ENCODE measurements around the gene B4GALNT3.

Gene B4GALNT3

DNA sequence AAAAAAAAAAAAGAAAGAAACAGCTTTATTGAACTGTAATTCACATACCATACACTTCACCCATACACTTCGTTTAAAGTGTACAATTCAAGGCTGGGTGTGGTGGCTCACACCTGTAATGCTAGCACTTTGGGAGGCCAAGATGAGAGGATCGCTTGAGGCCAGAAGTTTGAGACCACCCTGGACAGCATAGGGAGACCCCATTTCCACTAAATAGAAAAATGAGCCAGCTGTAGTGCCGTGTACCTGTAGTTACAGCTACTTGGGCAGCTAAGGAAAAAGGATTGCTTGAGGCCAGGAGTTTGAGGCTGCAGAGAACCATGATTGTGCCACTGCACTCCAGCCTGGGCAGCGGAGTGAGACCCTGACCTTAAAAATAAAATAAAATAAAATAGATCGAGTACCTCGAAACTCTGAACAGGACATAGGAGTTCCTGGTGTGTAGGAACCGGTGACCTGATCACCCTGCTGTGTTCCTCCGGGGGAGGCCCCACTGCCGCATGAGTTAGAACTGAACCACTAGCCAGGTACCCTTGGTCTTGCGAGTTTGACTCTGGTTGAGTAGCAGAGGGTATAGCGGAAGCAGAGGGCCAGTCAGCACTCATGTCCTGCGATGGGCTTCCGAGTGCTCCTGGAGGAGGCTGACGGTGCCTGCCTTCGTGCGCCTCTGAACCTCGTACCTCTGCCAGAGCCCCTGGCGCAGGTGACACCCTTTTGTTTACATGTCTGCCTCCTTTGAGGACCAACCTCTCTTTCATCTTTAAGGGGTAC lies 80.0 kb downstream of the B4GALNT3 start:
- DNase-seq (ENCODE audit: low spot score) = no peak

DNA sequence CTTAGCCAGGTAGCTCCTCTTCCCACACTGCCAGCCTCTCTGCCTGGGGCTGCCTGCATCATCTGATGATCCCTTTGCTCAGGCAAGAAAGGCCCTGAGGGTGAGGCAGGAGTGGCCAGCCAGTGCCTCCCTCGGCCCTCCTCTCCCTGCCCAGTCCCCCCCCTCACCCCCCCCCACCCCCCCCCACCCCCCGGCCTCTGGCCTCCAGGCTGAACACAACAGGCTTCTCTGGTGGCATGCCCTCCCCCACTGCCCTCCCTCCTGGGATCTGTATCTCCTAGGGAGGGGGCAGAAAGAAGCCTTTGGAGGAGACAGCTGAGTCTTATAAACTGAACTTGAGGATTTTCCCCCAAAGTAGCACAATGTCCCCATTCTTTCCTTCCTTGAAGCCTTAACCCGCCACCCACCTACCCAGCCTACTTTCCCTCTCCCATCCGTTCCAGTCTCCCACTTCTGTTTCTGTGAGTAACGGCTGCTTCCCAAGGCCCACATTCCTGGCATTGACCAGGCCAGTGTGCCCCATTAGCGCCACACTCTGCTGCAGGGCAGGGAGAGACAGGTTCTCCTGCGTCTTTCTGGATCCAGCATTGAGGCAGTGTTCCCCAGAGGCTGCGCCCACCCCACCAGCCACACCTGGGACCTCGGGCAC lies 82.1 kb downstream of the B4GALNT3 start:
- DNase-seq (ENCODE audit: low spot score) = no peak

GRCh38 chr12:542395-543113 lies 82.8 kb downstream of the B4GALNT3 start:
- DNase-seq (ENCODE audit: low spot score) = no peak

DNA sequence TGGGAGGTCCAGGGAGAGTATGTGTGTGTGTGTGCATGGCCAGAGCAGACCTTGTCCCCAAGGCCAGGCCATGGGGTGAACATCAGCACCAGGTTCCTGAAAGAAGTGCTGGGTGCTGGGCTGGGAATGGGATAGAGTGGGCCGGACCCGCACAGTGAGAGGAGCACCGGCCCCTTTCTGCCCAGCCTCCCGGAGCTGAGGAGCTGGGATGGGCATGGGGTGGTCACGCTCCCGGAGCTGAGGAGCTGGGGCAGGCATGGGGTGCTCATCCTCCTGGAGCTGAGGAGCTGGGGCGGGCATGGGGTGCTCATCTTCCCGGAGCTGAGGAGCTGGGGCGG lies 83.3 kb downstream of the B4GALNT3 start:
- no peak for DNase-seq (ENCODE audit: low spot score)

- DNase-seq (ENCODE audit: low spot score) = no peak
Observed at GRCh38 chr12:544142-544541, 84.4 kb downstream of the B4GALNT3 start.

DNA sequence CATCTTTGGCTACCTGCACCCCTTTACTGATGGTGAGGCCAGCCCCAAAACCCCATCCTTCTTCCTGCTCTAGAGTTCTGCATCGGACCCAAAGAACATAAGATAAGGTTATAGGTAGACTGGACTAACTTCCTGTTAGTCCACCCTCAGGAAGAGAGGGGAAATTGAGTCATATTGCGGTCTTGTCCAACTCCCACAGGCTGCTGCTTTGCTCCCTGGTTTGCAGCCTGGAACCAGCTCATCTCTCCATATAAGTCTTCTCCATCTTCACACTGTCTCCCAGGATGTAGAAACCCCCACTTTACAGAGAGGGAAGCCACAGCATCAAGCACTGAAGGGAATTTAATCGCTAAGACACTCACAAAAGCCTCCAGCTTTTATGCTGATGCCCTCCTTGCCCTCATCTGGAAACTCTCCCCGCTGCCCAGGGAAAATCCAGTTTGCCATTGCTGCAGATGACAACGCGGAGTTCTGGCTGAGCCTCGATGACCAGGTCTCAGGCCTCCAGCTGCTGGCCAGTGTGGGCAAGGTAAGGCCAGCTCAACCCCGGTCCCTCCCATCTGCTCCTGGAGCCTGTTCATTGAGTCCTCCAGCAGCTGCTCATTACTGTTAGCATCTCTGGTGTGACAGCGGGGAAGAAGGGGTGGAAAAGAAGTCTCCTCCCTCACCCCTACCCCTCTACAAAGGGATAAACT lies 85.3 kb downstream of the B4GALNT3 start:
- no peak for DNase-seq (ENCODE audit: low spot score)

GRCh38 chr12:545835-546234 lies 86.1 kb downstream of the B4GALNT3 start:
- DNase-seq (ENCODE audit: low spot score) = no peak

- DNase-seq (ENCODE audit: low spot score) = no peak
Observed at GRCh38 chr12:546265-546919, 86.7 kb downstream of the B4GALNT3 start.

GRCh38 chr12:546920-547845 lies 87.4 kb downstream of the B4GALNT3 start:
- peak; percentile 56 for DNase-seq (ENCODE audit: low spot score)

DNA sequence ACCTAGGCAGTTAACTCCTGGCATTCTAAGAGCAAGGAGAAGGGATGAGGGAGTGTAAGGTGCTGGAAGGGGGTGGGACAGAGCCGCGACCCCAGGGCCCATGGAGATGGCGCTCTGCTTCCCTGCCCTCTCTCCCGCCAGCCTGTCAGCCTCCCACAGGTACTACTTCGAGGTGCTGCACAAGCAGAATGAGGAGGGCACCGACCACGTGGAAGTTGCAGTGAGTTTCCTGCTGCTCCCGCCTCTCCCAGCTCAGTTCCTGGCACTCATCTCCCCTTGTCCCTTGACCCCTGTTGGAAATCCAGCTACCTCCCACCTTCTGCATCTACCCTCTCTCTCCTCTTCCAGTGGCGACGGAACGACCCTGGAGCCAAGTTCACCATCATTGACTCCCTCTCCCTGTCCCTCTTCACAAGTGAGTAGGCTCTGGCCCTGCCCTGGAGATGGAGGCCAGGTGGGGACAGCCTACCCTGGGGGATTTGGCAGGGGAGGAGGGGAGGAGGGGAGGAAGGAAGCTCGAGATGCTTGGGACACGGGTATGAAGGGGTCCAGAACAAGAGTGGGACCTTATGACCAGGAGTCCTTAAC lies 88.2 kb downstream of the B4GALNT3 start:
- no peak for DNase-seq (ENCODE audit: low spot score)

DNA sequence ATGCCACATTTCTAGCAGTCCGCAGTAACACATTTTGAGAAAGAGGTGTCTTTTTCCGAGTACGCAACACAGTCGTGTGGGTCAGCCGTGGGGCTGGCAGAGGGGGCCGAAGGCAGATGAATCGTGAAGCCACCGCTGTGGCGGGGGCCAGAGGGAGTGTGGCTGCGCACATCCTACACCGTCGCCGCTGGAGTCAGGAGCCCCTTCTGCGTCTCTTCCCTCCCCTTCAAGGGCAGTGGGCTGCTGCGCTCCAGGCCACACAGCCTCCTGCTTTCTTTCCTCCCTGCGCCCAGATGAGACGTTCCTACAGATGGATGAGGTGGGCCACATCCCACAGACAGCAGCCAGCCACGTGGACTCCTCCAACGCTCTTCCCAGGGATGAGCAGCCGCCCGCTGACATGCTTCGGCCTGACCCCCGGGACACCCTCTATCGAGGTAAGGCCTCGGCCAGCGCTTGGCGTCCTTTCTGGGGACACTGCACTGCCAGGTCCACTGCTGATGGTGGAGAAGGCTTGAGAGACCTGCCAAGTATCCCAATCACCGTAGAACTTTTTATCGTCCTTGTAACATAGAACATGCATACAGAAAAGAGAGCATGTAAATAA lies 89.8 kb downstream of the B4GALNT3 start:
- no peak for DNase-seq (ENCODE audit: low spot score)

DNA sequence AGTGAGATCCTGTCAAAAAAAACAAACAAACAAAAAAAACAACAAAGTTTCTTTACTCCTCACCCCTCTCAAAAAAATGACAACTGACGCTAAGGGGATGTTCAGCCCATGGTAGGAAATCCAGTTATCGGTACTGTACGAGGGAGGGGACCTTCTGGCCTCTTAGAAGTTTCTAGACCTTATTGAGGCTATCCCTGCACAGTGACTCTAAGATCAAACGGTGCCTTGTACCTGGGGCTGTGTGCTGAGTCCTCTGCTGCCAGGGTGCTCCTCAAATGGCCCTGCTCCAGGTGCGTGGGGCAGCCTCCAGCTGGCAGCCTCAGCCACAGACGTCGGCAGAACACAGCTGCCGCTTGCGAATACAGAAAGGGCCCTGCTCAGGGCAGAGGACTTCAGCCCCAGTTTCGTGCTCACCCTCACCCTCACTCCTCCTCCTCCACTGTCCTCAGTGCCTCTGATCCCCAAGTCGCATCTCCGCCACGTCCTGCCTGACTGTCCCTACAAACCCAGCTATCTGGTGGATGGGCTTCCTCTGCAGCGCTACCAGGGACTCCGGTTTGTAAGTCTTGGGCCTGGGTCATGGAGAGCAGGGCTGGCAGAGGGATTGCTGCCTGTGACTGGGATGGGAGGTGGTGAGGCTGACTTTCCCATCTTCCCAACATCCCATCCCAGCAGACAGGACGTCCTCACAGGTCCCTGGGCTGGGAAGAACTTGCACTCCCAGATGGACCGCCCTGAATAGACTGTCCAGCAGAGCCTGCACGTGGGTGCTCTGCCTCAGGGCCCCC lies 90.9 kb downstream of the B4GALNT3 start:
- DNase-seq (ENCODE audit: low spot score) = no peak

DNA sequence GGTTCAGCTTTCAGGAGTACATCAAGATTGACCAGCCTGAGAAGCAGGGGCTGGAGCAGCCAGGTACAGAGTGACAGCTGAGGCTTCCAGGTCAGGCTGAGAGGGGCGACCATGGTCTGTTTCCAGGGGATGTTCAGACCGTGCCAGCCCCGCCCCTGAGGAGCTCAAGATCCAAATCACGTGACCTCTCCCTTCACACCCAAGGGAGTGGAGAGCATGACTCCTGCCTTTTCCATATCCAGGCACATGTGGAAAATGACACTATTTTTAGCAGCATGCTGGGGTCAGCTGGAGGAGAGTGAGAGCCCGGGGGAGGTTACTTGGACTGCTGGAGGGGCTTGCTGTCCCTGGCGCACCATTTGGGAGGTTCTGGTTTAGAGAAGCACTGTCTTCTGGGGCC lies 92.7 kb downstream of the B4GALNT3 start:
- DNase-seq (ENCODE audit: low spot score) = no peak

DNA sequence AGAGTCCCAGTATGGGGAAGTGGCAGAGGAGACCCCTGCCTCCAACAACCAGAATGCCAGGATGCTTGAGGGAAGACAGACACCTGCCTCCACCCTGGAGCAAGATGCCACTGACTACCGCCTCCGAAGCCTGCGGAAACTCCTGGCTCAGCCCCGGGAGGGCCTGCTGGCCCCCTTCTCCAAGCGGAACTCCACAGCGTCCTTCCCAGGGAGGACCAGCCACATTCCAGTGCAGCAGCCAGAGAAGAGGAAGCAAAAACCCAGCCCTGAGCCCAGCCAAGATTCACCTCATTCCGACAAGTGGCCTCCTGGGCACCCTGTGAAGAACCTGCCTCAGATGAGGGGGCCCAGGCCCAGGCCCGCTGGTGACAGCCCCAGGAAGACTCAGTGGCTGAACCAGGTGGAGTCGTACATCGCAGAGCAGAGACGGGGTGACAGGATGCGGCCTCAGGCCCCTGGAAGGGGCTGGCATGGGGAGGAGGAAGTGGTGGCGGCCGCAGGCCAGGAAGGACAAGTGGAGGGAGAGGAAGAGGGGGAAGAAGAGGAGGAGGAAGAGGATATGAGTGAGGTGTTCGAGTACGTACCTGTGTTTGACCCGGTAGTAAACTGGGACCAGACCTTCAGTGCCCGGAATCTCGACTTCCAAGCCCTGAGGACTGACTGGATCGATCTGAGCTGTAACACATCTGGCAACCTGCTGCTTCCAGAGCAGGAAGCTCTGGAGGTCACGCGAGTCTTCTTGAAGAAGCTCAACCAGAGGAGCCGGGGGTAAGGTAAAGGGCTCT lies 93.7 kb downstream of the B4GALNT3 start:
- no peak for DNase-seq (ENCODE audit: low spot score)

DNA sequence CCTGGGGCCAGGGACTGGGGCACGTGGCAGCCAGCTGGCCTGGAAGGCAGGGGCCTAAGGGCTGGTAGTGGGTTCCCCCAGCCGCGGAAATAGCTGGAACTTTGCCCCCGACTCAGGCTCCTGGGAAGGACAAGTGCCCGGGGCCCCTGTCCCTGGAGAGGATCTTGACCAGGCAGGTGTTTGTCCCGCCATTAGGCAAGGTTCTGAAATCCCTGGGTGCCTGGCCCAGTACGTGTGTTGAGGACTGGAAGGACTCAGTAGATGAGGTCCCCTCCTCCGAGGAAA lies 94.2 kb downstream of the B4GALNT3 start:
- no peak for DNase-seq (ENCODE audit: low spot score)

- DNase-seq (ENCODE audit: low spot score) = no peak
Observed at GRCh38 chr12:556498-556897, 96.8 kb downstream of the B4GALNT3 start.

- no peak for DNase-seq (ENCODE audit: low spot score)
Observed at GRCh38 chr12:558580-558979, 98.8 kb downstream of the B4GALNT3 start.

DNA sequence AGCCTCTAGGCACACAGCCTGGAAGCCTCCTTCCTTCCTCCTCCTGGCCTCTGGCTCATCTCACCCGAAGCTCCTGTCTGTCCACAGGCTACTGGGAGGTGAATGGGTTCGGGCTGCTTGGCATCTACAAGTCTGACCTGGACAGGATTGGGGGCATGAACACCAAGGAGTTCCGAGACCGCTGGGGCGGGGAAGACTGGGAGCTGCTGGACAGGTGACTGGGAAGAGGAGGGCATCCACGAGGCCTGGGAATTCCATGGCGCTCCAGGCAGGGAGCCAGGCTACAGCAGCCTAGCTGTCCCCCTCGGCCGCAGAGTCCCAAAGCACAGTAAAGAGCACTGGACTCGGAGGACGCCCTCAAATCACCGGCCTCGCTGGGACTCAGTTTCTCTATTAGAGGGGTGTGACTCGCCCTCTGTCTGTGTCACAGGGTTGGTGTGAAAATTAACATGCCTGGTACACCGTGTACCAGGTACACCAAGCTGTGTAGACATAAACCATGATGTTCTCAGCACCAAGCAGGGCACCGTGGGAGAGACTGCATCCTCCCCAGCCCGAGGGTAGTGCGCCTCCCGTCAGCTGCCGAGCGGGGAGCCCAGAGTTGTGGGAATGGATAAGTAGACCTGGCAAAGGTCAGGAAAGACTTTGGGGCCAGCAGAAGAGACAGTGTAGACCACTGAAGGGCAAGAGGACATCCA lies 99.6 kb downstream of the B4GALNT3 start:
- no peak for DNase-seq (ENCODE audit: low spot score)
